ENCODE measurements around the gene MYL2. TPM values are rescaled to one million over a fixed set of nuclear protein-coding genes. Genes with fewer than 3 reads are reported as not detected.

The MYL2 gene
- total RNA-seq, 1 experiment from 2014 or later = not detected

DNA sequence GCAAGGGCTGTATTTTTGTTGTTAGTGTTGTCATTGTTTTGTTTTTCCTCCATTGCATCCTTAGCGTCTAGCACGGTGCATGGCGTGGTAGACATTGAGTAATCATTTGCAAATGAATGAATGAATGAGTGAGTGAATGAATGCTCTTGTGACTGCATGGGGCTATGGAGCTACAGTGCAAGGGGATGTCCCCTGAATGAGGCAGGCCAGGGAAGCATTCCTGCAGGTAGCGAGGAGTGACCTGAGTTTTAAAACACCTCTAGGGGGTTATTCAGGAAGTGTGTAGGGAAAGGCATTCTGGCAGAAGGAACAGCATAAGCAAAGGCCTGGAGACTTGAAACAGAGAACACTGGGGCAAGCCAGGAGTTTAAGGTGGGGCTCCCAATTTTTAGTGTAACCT, 16.9 kb downstream of the MYL2 start:
- no peak overlapping the region for H3K27ac Mint-ChIP-seq

DNA sequence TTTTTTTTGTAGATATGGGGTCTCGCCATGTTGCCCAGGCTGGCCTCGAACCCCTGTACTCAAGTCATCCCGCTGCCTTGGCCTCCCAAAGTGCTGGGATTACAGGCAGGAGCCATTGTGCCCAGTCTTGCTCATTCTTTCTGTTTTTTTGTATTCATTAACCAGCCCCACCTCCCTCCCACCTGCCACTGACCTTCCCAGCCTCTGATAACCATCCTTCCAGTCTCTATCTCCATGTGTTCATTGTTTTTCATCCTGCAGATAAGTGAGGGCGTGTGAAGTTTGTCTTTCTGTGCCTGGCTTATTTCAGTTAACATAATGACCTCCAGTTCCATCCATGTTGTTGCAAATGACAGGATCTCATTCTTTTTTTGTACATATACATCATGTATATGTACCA, 19.0 kb downstream of the MYL2 start:
- POLR2A ChIA-PET = no interaction called here
- no peak overlapping the region for H3K27ac Mint-ChIP-seq
- peaks cover 6% of the 10 kb centered on the region for H3K27me3 Mint-ChIP-seq (ENCODE audit: low read depth)
- DNase-seq (ENCODE audit: low spot score) (no peak), ATAC-seq (no peak)
- no peaks in the 10 kb centered on the region for H3K36me3 Mint-ChIP-seq
- H3K9me3 Mint-ChIP-seq = no peaks in the 10 kb centered on the region; the same call in 1 of the 2 replicates
- TF ChIP-seq, protein P1, sequence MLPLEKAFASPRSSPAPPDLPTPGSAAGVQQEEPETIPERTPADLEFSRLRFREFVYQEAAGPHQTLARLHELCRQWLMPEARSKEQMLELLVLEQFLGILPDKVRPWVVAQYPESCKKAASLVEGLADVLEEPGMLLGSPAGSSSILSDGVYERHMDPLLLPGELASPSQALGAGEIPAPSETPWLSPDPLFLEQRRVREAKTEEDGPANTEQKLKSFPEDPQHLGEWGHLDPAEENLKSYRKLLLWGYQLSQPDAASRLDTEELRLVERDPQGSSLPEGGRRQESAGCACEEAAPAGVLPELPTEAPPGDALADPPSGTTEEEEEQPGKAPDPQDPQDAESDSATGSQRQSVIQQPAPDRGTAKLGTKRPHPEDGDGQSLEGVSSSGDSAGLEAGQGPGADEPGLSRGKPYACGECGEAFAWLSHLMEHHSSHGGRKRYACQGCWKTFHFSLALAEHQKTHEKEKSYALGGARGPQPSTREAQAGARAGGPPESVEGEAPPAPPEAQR (CRISPR knock-in tag; IDR thresholded peaks at IDR 0.05) = no peak
- CTCF ChIA-PET = no interaction called here
- H3K4me1 Mint-ChIP-seq = no peaks in the 10 kb centered on the region
- H3K4me3 Mint-ChIP-seq = no peak overlapping the region

More for the DNA sequence above, 16.9 kb downstream of the MYL2 start:
- Mint-ChIP-seq H3K4me3 (no peak overlapping the region), H3K27me3 (ENCODE audit: low read depth) (peaks cover 6% of the 10 kb centered on the region), H3K36me3 (no peaks in the 10 kb centered on the region), H3K9me3 (no peaks in the 10 kb centered on the region; the same call in 1 of the 2 replicates), H3K4me1 (no peaks in the 10 kb centered on the region)
- ChIA-PET CTCF (interaction anchor here (1.2 kb wide), 1 partner anchor 395 kb away, joined by 3 read pairs; no protein-coding TSS in a partner anchor), POLR2A (no interaction called here)
- TF ChIP-seq, protein P2, sequence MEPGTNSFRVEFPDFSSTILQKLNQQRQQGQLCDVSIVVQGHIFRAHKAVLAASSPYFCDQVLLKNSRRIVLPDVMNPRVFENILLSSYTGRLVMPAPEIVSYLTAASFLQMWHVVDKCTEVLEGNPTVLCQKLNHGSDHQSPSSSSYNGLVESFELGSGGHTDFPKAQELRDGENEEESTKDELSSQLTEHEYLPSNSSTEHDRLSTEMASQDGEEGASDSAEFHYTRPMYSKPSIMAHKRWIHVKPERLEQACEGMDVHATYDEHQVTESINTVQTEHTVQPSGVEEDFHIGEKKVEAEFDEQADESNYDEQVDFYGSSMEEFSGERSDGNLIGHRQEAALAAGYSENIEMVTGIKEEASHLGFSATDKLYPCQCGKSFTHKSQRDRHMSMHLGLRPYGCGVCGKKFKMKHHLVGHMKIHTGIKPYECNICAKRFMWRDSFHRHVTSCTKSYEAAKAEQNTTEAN (CRISPR knock-in tag; IDR thresholded peaks at IDR 0.05) = no peak
- 0 out of 2 replicates have a peak, but pooled peaks have one; percentile 26 for TF ChIP-seq GTF2I (CRISPR knock-in tag; conservative IDR thresholded peaks at IDR 0.05)
- DNase-seq (ENCODE audit: low spot score) (no peak), ATAC-seq (no peak)

DNA sequence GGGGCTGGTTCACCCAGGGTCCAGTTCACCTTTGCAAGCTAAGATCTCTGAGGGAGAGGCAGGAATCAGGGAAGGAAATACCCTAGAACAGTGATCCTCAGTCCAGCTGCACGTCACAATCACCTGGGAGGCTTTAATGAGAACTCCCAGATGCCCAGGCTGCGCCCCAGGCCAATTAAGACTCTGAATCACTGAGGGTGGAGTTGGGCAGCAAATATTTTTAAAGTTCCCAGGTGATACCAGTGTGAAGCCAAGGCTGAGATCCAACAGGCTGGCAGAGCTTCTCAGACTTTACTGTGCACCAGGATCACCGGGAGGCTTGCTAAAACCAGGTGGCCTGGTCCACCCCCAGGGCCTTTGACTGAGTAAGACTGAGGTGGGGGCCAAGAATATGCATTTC, 23.8 kb downstream of the MYL2 start:
- H3K4me3 Mint-ChIP-seq = no peak overlapping the region
- POLR2A ChIA-PET = no interaction called here
- H3K27me3 Mint-ChIP-seq (ENCODE audit: low read depth) = no peaks in the 10 kb centered on the region; the same call in 1 of the 2 replicates
- peaks cover 3% of the 10 kb centered on the region for H3K9me3 Mint-ChIP-seq
- H3K4me1 Mint-ChIP-seq = peaks cover 7% of the 10 kb centered on the region
- ATAC-seq (no peak), DNase-seq (ENCODE audit: low spot score) (no peak)
- H3K36me3 Mint-ChIP-seq = no peaks in the 10 kb centered on the region
- H3K27ac Mint-ChIP-seq = no peak overlapping the region
- CTCF ChIA-PET = interaction anchor here (0.6 to 3.5 kb wide), 3 partner anchors 40 to 402 kb away, joined by 6 to 21 read pairs (median 15); no protein-coding TSS in a partner anchor
- TF ChIP-seq, protein P3, sequence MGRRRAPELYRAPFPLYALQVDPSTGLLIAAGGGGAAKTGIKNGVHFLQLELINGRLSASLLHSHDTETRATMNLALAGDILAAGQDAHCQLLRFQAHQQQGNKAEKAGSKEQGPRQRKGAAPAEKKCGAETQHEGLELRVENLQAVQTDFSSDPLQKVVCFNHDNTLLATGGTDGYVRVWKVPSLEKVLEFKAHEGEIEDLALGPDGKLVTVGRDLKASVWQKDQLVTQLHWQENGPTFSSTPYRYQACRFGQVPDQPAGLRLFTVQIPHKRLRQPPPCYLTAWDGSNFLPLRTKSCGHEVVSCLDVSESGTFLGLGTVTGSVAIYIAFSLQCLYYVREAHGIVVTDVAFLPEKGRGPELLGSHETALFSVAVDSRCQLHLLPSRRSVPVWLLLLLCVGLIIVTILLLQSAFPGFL (CRISPR knock-in tag; IDR thresholded peaks at IDR 0.05; ENCODE audit: borderline replicate concordance) = no peak
- TF ChIP-seq CREM (CRISPR knock-in tag; IDR thresholded peaks at IDR 0.05) (no peak), FOXJ3 (CRISPR knock-in tag; IDR thresholded peaks at IDR 0.05; ENCODE audit: borderline replicate concordance) (no peak), ZNF263 (CRISPR knock-in tag; IDR thresholded peaks at IDR 0.05; ENCODE audit: low read depth) (no peak), ZNF232 (CRISPR knock-in tag; IDR thresholded peaks at IDR 0.05) (no peak), ZBTB21 (CRISPR knock-in tag; IDR thresholded peaks at IDR 0.05; ENCODE audit: borderline replicate concordance) (no peak), TEAD1 (CRISPR knock-in tag; IDR thresholded peaks at IDR 0.05) (no peak)
- TF ChIP-seq, protein P4, sequence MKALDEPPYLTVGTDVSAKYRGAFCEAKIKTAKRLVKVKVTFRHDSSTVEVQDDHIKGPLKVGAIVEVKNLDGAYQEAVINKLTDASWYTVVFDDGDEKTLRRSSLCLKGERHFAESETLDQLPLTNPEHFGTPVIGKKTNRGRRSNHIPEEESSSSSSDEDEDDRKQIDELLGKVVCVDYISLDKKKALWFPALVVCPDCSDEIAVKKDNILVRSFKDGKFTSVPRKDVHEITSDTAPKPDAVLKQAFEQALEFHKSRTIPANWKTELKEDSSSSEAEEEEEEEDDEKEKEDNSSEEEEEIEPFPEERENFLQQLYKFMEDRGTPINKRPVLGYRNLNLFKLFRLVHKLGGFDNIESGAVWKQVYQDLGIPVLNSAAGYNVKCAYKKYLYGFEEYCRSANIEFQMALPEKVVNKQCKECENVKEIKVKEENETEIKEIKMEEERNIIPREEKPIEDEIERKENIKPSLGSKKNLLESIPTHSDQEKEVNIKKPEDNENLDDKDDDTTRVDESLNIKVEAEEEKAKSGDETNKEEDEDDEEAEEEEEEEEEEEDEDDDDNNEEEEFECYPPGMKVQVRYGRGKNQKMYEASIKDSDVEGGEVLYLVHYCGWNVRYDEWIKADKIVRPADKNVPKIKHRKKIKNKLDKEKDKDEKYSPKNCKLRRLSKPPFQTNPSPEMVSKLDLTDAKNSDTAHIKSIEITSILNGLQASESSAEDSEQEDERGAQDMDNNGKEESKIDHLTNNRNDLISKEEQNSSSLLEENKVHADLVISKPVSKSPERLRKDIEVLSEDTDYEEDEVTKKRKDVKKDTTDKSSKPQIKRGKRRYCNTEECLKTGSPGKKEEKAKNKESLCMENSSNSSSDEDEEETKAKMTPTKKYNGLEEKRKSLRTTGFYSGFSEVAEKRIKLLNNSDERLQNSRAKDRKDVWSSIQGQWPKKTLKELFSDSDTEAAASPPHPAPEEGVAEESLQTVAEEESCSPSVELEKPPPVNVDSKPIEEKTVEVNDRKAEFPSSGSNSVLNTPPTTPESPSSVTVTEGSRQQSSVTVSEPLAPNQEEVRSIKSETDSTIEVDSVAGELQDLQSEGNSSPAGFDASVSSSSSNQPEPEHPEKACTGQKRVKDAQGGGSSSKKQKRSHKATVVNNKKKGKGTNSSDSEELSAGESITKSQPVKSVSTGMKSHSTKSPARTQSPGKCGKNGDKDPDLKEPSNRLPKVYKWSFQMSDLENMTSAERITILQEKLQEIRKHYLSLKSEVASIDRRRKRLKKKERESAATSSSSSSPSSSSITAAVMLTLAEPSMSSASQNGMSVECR (CRISPR knock-in tag; IDR thresholded peaks at IDR 0.05; ENCODE audit: borderline replicate concordance) = no peak
- TF ChIP-seq, protein P5, sequence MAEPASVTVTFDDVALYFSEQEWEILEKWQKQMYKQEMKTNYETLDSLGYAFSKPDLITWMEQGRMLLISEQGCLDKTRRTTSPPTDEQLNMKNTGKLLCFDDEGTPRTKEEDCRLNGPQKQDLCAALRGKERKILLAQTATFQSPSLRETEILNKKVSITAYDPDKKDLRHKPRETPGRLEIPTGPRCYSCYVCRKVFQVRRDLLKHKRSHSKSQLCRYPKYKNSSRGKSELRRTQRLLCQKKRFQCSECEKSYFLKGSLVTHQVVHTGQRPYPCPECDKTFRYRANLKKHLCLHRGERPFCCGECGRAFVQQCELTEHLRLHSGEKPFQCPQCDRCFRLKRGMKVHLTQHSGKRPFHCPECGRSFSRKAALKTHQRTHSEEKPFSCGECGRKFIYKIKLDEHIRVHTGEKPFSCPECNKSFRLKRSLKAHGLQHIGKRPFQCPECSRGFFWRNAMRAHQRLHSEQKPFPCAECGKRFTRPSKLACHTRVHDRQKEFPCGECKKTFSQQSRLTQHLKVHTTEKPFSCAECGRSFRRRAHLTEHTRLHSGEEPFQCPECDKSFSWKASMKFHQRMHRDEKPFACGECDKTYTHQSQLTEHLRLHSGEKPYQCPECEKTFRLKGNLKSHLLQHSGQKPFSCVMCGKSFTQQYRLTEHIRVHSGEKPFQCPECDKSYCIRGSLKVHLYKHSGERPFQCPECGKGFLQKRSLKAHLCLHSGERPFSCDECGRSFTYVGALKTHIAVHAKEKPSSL (CRISPR knock-in tag; conservative IDR thresholded peaks at IDR 0.05) = no peak
- TF ChIP-seq, protein P6, sequence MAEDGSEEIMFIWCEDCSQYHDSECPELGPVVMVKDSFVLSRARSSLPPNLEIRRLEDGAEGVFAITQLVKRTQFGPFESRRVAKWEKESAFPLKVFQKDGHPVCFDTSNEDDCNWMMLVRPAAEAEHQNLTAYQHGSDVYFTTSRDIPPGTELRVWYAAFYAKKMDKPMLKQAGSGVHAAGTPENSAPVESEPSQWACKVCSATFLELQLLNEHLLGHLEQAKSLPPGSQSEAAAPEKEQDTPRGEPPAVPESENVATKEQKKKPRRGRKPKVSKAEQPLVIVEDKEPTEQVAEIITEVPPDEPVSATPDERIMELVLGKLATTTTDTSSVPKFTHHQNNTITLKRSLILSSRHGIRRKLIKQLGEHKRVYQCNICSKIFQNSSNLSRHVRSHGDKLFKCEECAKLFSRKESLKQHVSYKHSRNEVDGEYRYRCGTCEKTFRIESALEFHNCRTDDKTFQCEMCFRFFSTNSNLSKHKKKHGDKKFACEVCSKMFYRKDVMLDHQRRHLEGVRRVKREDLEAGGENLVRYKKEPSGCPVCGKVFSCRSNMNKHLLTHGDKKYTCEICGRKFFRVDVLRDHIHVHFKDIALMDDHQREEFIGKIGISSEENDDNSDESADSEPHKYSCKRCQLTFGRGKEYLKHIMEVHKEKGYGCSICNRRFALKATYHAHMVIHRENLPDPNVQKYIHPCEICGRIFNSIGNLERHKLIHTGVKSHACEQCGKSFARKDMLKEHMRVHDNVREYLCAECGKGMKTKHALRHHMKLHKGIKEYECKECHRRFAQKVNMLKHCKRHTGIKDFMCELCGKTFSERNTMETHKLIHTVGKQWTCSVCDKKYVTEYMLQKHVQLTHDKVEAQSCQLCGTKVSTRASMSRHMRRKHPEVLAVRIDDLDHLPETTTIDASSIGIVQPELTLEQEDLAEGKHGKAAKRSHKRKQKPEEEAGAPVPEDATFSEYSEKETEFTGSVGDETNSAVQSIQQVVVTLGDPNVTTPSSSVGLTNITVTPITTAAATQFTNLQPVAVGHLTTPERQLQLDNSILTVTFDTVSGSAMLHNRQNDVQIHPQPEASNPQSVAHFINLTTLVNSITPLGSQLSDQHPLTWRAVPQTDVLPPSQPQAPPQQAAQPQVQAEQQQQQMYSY (CRISPR knock-in tag; IDR thresholded peaks at IDR 0.05) = no peak

Measured in WTC11 (cell line).